HG03025 (cell line): ENCODE results near the gene CEBPA.

Experiments
- ATAC-seq: cut with Tn5 transposase; IDR thresholded peaks from one replicate; pipeline ENCODE4 v1.9.1; 2021; ENCODE audit warnings: mild to moderate bottlenecking, moderate library complexity; ENCODE audit not compliant: unreplicated experiment, low FRiP score

The CEBPA gene

DNA sequence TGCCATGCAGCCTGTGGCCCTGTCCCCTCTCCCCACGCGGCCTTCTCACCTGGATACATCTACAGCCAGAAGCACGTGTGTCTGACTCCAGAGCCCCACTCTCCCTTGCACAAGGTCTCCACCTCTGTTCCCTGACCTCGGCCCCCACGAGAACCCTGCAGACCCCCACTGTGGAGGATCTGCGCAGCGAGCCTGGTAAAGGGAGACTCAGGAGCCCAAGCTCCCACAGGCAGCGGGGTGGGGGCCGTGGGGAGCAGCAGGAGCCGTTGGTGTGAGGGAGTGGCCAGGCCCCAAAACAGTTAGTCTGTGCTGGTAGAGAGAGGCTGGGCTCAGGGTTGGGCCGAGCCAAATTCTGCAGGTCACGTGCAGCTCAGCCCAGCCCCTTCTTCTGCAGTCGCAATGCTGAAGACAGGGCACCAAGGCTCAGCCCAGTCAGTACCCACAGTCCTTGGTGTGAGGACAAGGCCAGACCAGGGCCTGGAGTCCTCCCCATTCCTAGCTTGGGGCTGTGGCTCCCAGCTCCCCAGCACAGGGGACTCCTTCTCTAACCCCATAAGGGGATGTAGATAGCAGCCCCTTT lies 48.0 kb downstream of the CEBPA start:
- ATAC-seq: no peak

- no peak for ATAC-seq
Observed at GRCh38 chr19:33252971-33253370, 49.4 kb downstream of the CEBPA start.

- no peak for ATAC-seq
Observed at GRCh38 chr19:33252418-33252962, 49.8 kb downstream of the CEBPA start.

- ATAC-seq: no peak
Observed at GRCh38 chr19:33251526-33252090, 50.7 kb downstream of the CEBPA start.

DNA sequence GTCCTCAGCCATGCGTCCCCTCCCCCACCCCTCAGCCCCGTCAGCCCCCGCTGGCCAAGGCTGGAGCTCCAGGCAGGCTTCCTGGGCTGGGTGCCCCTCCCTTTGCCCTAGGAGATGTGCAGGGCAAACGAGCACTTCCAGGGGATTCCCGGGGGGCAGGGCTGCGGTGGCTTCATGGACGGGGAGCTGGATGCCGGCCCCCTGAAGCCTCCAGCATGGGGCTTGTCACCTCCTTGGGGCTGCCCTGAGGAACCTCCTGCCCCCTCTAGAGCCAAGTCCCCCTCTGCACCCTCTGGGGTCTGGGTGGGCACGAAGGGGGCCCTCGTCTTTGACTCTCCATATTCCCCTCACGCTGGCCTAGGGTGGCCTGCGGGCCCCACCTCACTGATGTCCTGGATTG lies 51.3 kb downstream of the CEBPA start:
- ATAC-seq: no peak

GRCh38 chr19:33250500-33250899 lies 51.8 kb downstream of the CEBPA start:
- ATAC-seq: no peak
